PFSK-1 (cell line): Measurements from ENCODE around the gene GGNBP2.

Source experiments
- POLR2AphosphoS5 ChIP-seq: IDR thresholded peaks from 2 replicates; pipeline ENCODE4 v1.6.1; 2012; ENCODE audit warnings: low read depth, mild to moderate bottlenecking, control low read depth, low read length, moderate library complexity
- SIN3A ChIP-seq: IDR thresholded peaks from 2 replicates; pipeline ENCODE4 v1.6.1; 2012; ENCODE audit warnings: mild to moderate bottlenecking, low read length, moderate library complexity, borderline replicate concordance; ENCODE audit not compliant: insufficient read depth

- TF ChIP-seq SIN3A (no peak), POLR2AphosphoS5 (no peak)
Observed at GRCh38 chr17:36506249-36506826, 38.4 kb upstream of the GGNBP2 start.
